Measurements from ENCODE around the gene COL8A1.

- TF ChIP-seq POLR2A (IDR thresholded peaks at IDR 0.05; ENCODE audit: low read length), result no peak
- no peak for TF ChIP-seq GATA1 (IDR thresholded peaks at IDR 0.05; ENCODE audit: low read depth, low read length)
Observed at GRCh38 chr3:99764377-99764776, 126.0 kb downstream of the COL8A1 start.
